GM19099 (cell line): ENCODE measurements around the gene CCR5AS.

ENCODE experiments used
- POLR2A ChIP-seq: IDR thresholded peaks from 3 replicates; pipeline ENCODE4 v1.6.1; 2011; ENCODE audit warnings: low read depth; ENCODE audit not compliant: insufficient read length; ENCODE audit errors: extremely low read depth

CCR5AS gene

DNA sequence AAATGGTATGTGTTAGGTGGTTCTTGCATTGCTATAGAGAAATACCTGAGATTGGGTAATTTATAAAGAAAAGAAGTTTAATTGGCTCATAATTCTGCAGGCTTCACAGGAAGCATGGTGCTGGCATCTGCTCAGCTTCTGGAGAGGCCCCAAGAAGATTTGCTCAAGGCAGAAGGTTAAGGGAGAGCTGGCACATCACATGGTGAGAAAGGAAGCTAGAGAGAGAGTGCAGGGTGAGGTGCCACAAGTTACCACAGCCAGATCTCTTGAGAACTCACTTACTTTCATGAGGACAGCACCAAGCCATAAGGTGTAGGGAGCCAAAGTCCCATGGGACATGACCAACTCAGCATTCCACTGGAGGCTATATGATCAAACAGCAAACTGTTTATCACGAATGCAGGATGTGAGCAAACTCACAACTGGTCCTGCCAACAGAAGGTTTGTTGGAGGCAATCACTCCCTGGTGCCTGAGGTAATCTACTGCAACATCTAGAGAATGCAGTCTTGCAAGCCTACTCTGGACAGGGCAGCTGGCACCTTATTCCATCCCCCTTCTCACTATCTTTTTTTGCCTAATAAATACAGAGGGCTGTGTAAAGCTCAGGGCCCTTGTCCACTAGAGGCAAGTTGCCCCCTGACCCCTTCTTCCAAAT is 81.1 kb downstream of the CCR5AS start:
- no peak for TF ChIP-seq POLR2A

DNA sequence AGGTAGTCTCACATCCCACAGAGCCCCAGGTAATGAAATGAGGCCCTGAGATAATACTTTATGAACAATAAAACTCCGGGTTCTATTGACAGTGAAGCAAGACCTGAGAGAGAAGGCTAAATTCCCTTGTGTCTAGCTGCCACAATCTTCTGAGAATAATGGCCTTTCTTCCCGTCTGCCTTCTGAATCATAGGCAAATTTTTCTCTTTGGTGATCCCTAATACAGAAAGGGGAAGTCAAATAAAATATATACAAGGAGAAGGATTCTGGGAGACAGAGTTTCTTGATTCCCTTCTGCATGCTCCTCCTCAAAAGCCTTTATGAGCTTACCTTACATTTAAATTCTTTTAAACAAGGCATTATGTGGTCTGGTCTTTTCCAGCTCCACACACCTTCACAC is 82.8 kb downstream of the CCR5AS start:
- no peak for TF ChIP-seq POLR2A

DNA sequence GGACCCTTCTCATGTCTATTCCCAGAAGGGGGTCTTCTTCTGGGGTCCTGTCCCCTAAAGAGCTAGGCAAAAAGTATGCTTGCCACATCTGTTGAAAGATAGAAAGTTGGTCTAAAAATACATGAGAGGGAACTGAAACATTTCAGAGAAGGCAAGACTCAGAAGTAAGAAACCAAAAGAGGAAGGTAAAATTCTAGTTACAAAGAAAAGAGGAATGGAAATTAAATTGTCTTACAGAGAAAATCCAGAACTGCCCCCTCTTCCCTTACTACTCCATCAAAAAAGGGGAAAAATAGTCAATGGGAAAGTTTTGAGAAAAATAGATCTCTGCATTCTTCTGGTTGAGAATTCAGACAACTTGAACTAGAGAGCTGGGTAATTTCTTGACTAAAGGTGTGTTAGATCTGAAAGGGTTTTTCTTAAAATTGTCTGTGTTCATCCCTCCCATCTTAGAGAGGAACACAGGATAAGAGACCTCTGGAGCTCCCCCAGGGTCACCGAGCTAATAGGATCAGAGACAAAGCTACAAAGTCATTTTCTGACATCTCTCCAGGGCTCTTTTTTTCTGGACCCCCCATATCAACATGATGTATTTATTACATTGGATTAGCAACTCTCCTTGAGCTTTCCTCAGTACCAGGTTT is 85.3 kb downstream of the CCR5AS start:
- TF ChIP-seq POLR2A = no peak

DNA sequence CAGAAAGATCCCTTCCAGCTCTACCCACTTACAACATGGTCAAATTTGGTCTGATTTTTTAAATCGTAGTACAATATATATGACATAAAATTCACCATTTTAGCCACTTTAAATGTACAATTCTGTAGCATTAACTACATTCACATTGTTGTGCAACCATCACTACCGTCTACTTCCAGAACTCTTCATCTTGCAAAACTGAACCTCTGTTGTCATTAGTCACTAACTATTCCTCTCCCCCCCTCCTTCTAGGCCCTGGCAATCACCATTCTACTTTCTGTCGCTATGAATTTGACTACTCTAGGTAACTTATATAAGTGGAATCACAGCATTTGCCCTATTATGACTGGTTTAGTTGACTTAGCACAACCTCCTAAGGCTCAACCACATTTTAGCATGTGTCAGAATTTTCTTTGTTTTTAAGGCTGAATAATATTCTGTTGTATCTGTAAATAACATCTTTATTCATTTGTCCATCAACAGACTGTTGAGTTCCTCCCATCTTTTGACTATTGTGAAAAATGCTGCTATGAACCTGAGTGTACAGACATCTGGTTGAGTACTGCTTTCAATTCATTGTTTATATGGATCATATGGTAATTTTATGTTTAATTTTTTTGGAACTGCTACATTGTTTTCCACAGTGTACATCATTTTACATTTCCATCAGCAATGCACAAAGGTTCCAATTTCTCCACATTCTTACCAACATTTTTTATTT is 88.5 kb downstream of the CCR5AS start:
- no peak for TF ChIP-seq POLR2A

DNA sequence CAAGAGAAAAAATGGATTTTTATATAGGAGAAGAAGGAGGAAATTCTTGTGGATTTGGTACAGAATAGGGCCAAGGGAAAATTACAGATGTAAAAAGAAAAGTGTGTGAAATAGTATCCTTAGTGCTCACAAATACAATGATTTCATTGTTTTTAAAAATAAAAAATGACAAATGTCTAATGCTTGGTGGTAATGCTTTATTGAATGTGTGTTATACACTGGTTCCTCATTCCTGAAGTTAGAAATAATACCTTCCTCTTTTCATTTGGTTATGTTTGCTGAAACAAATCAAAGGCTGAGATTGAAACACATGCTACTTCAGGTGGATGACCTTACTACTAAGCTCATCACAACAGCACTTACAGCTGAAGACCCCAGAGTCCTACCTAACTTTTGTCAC is 90.7 kb downstream of the CCR5AS start:
- no peak for TF ChIP-seq POLR2A

DNA sequence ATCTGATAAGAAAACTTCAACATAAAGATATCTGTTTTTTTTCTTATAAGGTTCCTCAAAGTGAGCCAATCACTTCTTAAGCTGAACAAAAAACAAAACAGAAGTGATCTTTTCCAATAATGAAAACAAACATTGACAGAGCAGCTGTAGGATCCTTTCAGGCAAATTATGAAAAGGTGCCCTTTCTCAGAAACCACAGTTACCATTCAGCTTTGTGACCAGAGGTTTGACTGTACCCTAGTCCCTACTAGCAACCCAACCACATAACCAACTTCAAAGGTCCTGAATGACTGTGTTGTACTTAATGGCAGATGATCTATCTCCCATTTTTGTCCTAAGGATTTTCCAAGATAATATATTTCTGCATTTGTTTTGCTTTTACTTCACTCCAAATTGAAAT is 92.3 kb downstream of the CCR5AS start:
- TF ChIP-seq POLR2A = no peak
